CD4-positive, alpha-beta memory T cell (primary cell): Measurements from ENCODE around the gene SIPA1L3. TPM values are rescaled to one million over a fixed set of nuclear protein-coding genes. Genes with fewer than 3 reads are reported as not detected.

Experiments used
- CTCF ChIA-PET: fragments of 350-600 bp; sonication (Branson Sonifier 250); formaldehyde crosslinking; loops from one replicate; lab custom pipeline; 2021; ENCODE audit warnings: inconsistent platforms; ENCODE audit not compliant: partially characterized antibody; lab: Charles Lee
- POLR2A ChIA-PET: fragments of 350-600 bp; sonication (Branson Sonifier 250); formaldehyde crosslinking; loops from one replicate; lab custom pipeline; 2021; ENCODE audit not compliant: partially characterized antibody; lab: Charles Lee
- DNase-seq, 5 donors: peaks; one replicate each; pipeline versions ENCODE4 v3.0.0 to v3.0.0-alpha.2; 2020 to 2022; ENCODE audit warnings: mixed read lengths in 1 of 5
- H3K27ac ChIP-seq: one replicate; pipeline ENCODE4 v1.7.0; 2013; ENCODE audit warnings: low read depth, low read length
- H3K27me3 ChIP-seq: 2 replicates; pipeline ENCODE4 v1.7.0; 2013; ENCODE audit warnings: mild to moderate bottlenecking, low read length, moderate library complexity; ENCODE audit not compliant: insufficient read depth
- H3K36me3 ChIP-seq: 2 replicates; pipeline ENCODE4 v1.7.0; 2013; ENCODE audit warnings: mild to moderate bottlenecking, low read length, moderate library complexity; ENCODE audit not compliant: insufficient read depth
- H3K4me1 ChIP-seq: 2 replicates; pipeline ENCODE4 v1.7.0; 2013; ENCODE audit warnings: mild to moderate bottlenecking, low read length, moderate library complexity; ENCODE audit not compliant: insufficient read depth
- H3K4me3 ChIP-seq, 2 donors: one replicate each; pipeline ENCODE4 v1.7.0; 2013; ENCODE audit warnings: low read length in 2 of 2, mild to moderate bottlenecking in 1 of 2
- H3K9me3 ChIP-seq, 2 donors: one replicate each; pipeline ENCODE4 v1.7.0; 2013; ENCODE audit warnings: low read length in 2 of 2, control low read depth in 1 of 2; ENCODE audit not compliant: control insufficient read depth in 1 of 2
- H3K27ac Mint-ChIP-seq, 7 donors: one replicate each; pipeline ENCODE4 v1.8.0; 2020 to 2021; ENCODE audit warnings: mixed read lengths in 7 of 7, mild to moderate bottlenecking in 6 of 7, inconsistent platforms in 3 of 7, moderate library complexity in 3 of 7
- H3K27me3 Mint-ChIP-seq, 2 donors: one replicate each; pipeline ENCODE4 v1.8.0; 2020 to 2021; ENCODE audit warnings: mixed read lengths in 2 of 2
- H3K36me3 Mint-ChIP-seq, 2 donors: one replicate each; pipeline ENCODE4 v1.8.0; 2020 to 2021; ENCODE audit warnings: mixed read lengths in 2 of 2, inconsistent platforms in 1 of 2, mild to moderate bottlenecking in 1 of 2
- H3K4me1 Mint-ChIP-seq, 4 donors: one replicate each; pipeline ENCODE4 v1.8.0; 2020 to 2021; ENCODE audit warnings: mixed read lengths in 4 of 4, mild to moderate bottlenecking in 1 of 4
- H3K4me3 Mint-ChIP-seq, 8 donors: one replicate each; pipeline ENCODE4 v1.8.0; 2020 to 2021; ENCODE audit warnings: mixed read lengths in 8 of 8, mild to moderate bottlenecking in 7 of 8, moderate library complexity in 6 of 8, inconsistent platforms in 3 of 8
- H3K9me3 Mint-ChIP-seq, 8 donors: one replicate each; pipeline ENCODE4 v1.8.0; 2020 to 2021; ENCODE audit warnings: mixed read lengths in 8 of 8, mild to moderate bottlenecking in 5 of 8, inconsistent platforms in 3 of 8, moderate library complexity in 1 of 8
- intact Hi-C: fragments of 100-400 bp; cut with micrococcal nuclease; formaldehyde crosslinking; loops from one replicate; pipeline ENCODE4 v1.15.1; 2023
- polyA plus RNA-seq, 2 donors: library from polyadenylated mRNA; unstranded; fragments of 300-500 nt; fragmentation: Illumina TruSeq; gene quantifications; one replicate each; pipeline ENCODE4 v1.2.3, GENCODE V29; 2021
- total RNA-seq, 2 experiments: library from RNA; stranded (reverse); gene quantifications; one replicate each; pipeline ENCODE4 v1.2.3, GENCODE V29; 2021

SIPA1L3 gene
- total and polyA plus RNA-seq, 4 experiments from 2014 or later, result 0.39 to 35.0 (median 17.8) TPM

GRCh38 chr19:38248421-38248820 lies 341.4 kb downstream of the SIPA1L3 start:
- H3K27ac Mint-ChIP-seq, result no peak overlapping the region
- H3K4me1 Mint-ChIP-seq, result peaks cover 2 to 5% (median 4%) of the 10 kb centered on the region in 4 donors
- CTCF ChIA-PET, result interaction anchor here (1.1 kb wide), 1 partner anchor 87 kb away, joined by 3 read pairs; the partner anchor contains the start of gene CATSPERG
- H3K4me1 ChIP-seq, result no peaks in the 10 kb centered on the region
- no peak overlapping the region for H3K4me3 ChIP-seq
- POLR2A ChIA-PET, result no interaction called here
- DNase-seq, result no peak
- peaks cover 6 to 7% of the 10 kb centered on the region in 2 donors for H3K27me3 Mint-ChIP-seq
- H3K9me3 Mint-ChIP-seq, result peaks cover 0 to 1% (median 0%) of the 10 kb centered on the region in 8 donors
- H3K9me3 ChIP-seq, result no peaks in the 10 kb centered on the region
- no peaks in the 10 kb centered on the region for H3K27me3 ChIP-seq
- no peaks in the 10 kb centered on the region for H3K36me3 ChIP-seq
- no peak overlapping the region for H3K4me3 Mint-ChIP-seq
- H3K36me3 Mint-ChIP-seq, result no peaks in the 10 kb centered on the region
- intact Hi-C loops, result no loop called here
- H3K27ac ChIP-seq, result no peak overlapping the region

GRCh38 chr19:38250428-38250820 lies 343.4 kb downstream of the SIPA1L3 start:
- H3K4me1 Mint-ChIP-seq, result peaks cover 0 to 3% (median 0%) of the 10 kb centered on the region in 4 donors
- POLR2A ChIA-PET, result interaction anchor here (1.1 kb wide), 1 partner anchor 69 kb away, joined by 3 read pairs; the partner anchor contains the start of gene KCNK6
- CTCF ChIA-PET, result no interaction called here
- no peaks in the 10 kb centered on the region for H3K36me3 Mint-ChIP-seq
- no peaks in the 10 kb centered on the region for H3K4me1 ChIP-seq
- no peaks in the 10 kb centered on the region for H3K9me3 ChIP-seq
- intact Hi-C loops, result no loop called here
- no peak overlapping the region for H3K27ac Mint-ChIP-seq
- peaks cover 0 to 1% (median 0%) of the 10 kb centered on the region in 8 donors for H3K9me3 Mint-ChIP-seq
- H3K36me3 ChIP-seq, result no peaks in the 10 kb centered on the region
- no peaks in the 10 kb centered on the region for H3K27me3 ChIP-seq
- DNase-seq, result no peak
- no peak overlapping the region for H3K4me3 Mint-ChIP-seq
- H3K27ac ChIP-seq, result no peak overlapping the region
- H3K4me3 ChIP-seq, result no peak overlapping the region
- H3K27me3 Mint-ChIP-seq, result peaks cover 8 to 9% of the 10 kb centered on the region in 2 donors

DNA sequence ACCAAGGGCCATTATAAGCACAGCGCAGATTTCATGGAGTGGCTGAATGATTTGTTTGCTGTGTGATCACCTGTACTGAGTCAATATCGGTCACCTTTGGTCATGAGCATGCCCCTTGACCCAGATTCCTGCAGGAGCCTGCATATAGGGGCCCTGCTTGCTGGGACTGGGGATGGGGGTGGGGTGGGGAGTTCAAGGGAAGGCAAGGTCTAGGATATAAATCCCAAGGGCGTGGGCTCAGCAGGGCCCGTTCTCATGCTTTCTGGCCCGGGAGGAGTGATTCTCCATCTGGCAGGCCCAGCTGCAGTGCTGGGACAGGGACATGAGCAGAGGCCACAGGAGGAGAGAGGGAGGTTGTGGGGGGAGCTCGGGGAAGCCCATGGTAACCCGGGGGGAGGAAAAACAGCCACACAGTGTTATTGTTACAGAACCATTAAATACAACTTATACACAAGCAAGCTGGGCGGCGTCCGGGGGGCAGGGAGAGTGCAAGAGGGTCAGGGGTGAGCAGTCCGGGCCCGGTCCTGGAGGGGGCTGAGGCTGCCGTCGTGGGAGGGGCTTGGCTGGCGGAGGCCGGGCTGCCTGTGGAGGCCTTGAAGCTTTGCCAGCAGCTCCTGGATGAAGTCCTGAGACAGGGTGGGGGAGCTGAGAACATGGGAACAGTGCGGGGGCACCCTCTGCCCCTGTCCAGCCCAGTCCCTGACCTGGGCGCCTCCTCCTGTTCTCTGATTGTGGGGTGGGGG lies 344.0 kb downstream of the SIPA1L3 start:
- POLR2A ChIA-PET, result interaction anchor here (1.0 to 1.1 kb wide), 2 partner anchors 68 to 69 kb away, joined by 3 read pairs; partner anchors contain the start of gene KCNK6

DNA sequence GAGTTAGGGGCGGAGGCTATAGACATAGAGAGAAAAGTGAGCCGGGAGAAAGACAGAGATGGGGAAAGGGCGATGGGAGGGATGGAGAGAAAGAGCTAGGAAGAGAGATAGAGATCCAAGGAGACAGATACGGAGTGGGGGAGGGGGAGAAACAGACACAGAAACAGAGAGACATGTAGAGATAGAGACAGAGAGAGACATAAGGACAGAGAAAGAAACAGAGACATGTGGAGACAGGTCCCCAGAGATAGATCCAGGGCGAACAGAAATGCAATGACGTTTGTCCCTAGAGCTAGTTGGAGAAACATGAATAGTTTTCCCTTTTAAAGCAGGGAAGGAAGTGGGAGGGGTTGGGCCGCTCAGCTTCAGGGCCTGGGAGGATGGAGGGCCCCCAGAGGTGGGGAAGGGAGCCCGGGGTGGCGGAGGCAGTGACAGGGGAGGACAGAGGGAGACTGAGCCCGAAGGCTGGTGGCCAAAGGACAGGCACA lies 344.6 kb downstream of the SIPA1L3 start:
- ChIA-PET CTCF (interaction anchor here (1.0 to 1.4 kb wide), 3 partner anchors 8 to 84 kb away, joined by 3 to 4 read pairs (median 4); partner anchors contain the start of gene CATSPERG), POLR2A (interaction anchor here (1.0 to 1.1 kb wide), 2 partner anchors 67 to 68 kb away, joined by 3 read pairs; partner anchors contain the start of gene KCNK6)
- no peaks in the 10 kb centered on the region for H3K9me3 Mint-ChIP-seq
- intact Hi-C loops, result no loop called here
- no peaks in the 10 kb centered on the region for H3K36me3 Mint-ChIP-seq
- H3K27me3 Mint-ChIP-seq, result peaks cover 12 to 15% of the 10 kb centered on the region in 2 donors
- no peaks in the 10 kb centered on the region for H3K4me1 ChIP-seq
- no peak for DNase-seq
- no peaks in the 10 kb centered on the region for H3K27me3 ChIP-seq
- no peak overlapping the region for H3K4me3 ChIP-seq
- no peak overlapping the region for H3K27ac ChIP-seq
- H3K36me3 ChIP-seq, result no peaks in the 10 kb centered on the region
- H3K9me3 ChIP-seq, result no peaks in the 10 kb centered on the region
- no peak overlapping the region for H3K27ac Mint-ChIP-seq
- no peak overlapping the region for H3K4me3 Mint-ChIP-seq
- H3K4me1 Mint-ChIP-seq, result peaks cover 0 to 3% (median under 1%) of the 10 kb centered on the region in 4 donors

More for the DNA sequence above, 344.0 kb downstream of the SIPA1L3 start:
- H3K36me3 Mint-ChIP-seq, result no peaks in the 10 kb centered on the region
- no peaks in the 10 kb centered on the region for H3K9me3 ChIP-seq
- H3K27ac ChIP-seq, result no peak overlapping the region
- H3K4me3 ChIP-seq, result no peak overlapping the region
- no peaks in the 10 kb centered on the region for H3K4me1 ChIP-seq
- H3K4me3 Mint-ChIP-seq, result no peak overlapping the region
- H3K36me3 ChIP-seq, result no peaks in the 10 kb centered on the region
- H3K27me3 Mint-ChIP-seq, result peaks cover 11 to 13% of the 10 kb centered on the region in 2 donors
- H3K27me3 ChIP-seq, result no peaks in the 10 kb centered on the region
- DNase-seq, result no peak
- CTCF ChIA-PET, result interaction anchor here (1.0 to 1.4 kb wide), 2 partner anchors 20 to 85 kb away, joined by 4 read pairs; partner anchors contain the start of gene CATSPERG
- H3K9me3 Mint-ChIP-seq, result peaks cover 0 to under 1% (median 0%) of the 10 kb centered on the region in 8 donors
- H3K27ac Mint-ChIP-seq, result no peak overlapping the region
- intact Hi-C loops, result no loop called here
- H3K4me1 Mint-ChIP-seq, result peaks cover 0 to 3% (median 0%) of the 10 kb centered on the region in 4 donors

DNA sequence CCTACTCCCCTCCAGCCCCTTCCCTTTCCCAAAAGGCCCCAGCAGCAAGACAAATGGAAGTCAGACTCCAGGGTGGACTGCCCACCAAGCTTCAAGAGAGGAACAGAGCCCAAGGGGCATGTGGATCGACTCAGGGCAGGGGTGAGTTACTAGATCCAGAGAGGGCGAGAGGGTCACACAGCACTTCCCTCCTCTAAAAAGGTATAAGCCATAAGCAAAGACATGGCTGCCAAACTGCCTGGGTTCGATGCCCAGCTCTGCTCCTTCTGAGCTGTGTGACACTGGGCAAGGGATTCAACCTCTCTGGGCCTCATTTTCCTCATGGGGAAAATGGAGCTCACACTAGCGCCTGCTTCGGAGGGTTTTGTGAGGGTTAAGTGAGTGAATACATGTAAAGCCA lies 345.4 kb downstream of the SIPA1L3 start:
- ChIA-PET POLR2A (no interaction called here), CTCF (interaction anchor here (1.0 kb wide), 1 partner anchor 9 kb away, joined by 3 read pairs; no protein-coding TSS in a partner anchor)
- H3K27ac Mint-ChIP-seq, result peak overlapping the region in 2 of 7 donors; percentile 25 to 62
- Histone ChIP-seq H3K9me3 (no peaks in the 10 kb centered on the region), H3K4me1 (no peaks in the 10 kb centered on the region), H3K36me3 (no peaks in the 10 kb centered on the region), H3K27me3 (no peaks in the 10 kb centered on the region), H3K4me3 (no peak overlapping the region), H3K27ac (no peak overlapping the region)
- H3K36me3 Mint-ChIP-seq, result no peaks in the 10 kb centered on the region
- peaks cover 18 to 21% of the 10 kb centered on the region in 2 donors for H3K27me3 Mint-ChIP-seq
- H3K9me3 Mint-ChIP-seq, result no peaks in the 10 kb centered on the region
- DNase-seq, result no peak
- intact Hi-C loops, result no loop called here
- no peak overlapping the region for H3K4me3 Mint-ChIP-seq
- H3K4me1 Mint-ChIP-seq, result peaks cover 0 to 6% (median 1%) of the 10 kb centered on the region in 4 donors

DNA sequence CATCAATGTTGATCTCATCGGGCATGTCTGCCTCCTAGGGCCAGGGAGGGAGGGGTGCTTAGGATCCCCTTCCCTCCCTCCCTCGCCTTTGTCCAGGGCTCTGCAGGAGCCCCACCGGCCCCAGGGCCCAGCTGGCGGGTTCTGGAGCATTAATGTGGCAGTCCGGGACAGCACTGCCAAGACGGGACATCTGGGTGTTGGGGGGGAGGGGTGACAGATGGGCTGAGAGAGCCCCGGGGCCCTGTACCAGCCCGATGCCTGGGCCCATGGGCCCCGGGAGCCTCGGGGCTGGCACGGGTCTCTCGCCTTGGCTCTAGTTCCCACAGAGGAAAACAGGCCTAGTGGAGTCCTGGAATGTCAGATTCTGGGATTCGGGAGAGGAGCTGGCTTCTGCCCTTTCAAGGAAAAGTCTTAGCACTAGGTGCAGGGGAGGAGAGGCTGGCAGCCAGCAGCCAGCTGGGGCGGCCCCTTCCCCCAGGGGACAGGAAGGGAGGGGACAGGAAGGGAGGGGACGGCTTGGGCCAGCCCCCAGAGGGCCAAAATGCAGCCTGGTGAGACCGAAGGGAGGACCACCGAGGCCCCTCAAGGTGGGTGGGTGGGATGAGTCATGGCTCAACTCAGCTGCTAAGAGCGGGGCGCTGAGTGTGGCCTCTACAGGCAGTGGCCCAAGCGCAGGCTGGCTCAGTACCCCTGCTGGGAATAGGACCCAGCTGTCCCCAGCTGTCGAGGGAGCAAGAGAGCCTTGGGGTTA lies 346.1 kb downstream of the SIPA1L3 start:
- Histone ChIP-seq H3K36me3 (no peaks in the 10 kb centered on the region), H3K9me3 (no peaks in the 10 kb centered on the region), H3K4me3 (no peak overlapping the region), H3K4me1 (no peaks in the 10 kb centered on the region), H3K27me3 (no peaks in the 10 kb centered on the region), H3K27ac (no peak overlapping the region)
- no peak for DNase-seq
- no peak overlapping the region for H3K27ac Mint-ChIP-seq
- intact Hi-C loops, result no loop called here
- H3K27me3 Mint-ChIP-seq, result peaks cover 20 to 23% of the 10 kb centered on the region in 2 donors
- CTCF ChIA-PET, result interaction anchor here (1.0 kb wide), 1 partner anchor 10 kb away, joined by 3 read pairs; no protein-coding TSS in a partner anchor
- no peak overlapping the region for H3K4me3 Mint-ChIP-seq
- H3K4me1 Mint-ChIP-seq, result peaks cover 0 to 6% (median 1%) of the 10 kb centered on the region in 4 donors
- no peaks in the 10 kb centered on the region for H3K9me3 Mint-ChIP-seq
- POLR2A ChIA-PET, result no interaction called here
- H3K36me3 Mint-ChIP-seq, result no peaks in the 10 kb centered on the region
